Endothelial cell of umbilical vein (primary cell): ENCODE results near the gene RXYLT1. TPM values are rescaled to one million over a fixed set of nuclear protein-coding genes. Genes with fewer than 3 reads are reported as not detected.

ENCODE experiments used
- BruUV-seq: library from RNA; stranded (reverse); fragments of 400-500 nt; replicated peaks from 2 replicates; lab custom pipeline; 2021; lab: Mats Ljungman, UMichigan
- CTCF ChIA-PET: fragments of 300-600, 350-600 bp; sonication (Branson Sonifier 250); formaldehyde crosslinking; loops from one replicate; lab custom pipeline; 2021; ENCODE audit warnings: antibody characterized with exemption, inconsistent platforms; lab: Charles Lee
- POLR2A ChIA-PET: fragments of 300-600, 350-600 bp; sonication (Branson Sonifier 250); formaldehyde crosslinking; loops from one replicate; lab custom pipeline; 2021; ENCODE audit warnings: antibody characterized with exemption, inconsistent platforms; lab: Charles Lee
- DNase-seq: peaks from one replicate; pipeline ENCODE4 v3.0.0-alpha.2; 2011; ENCODE audit warnings: low read depth, low spot score
- FAIRE-seq: peaks from 2 replicates; lab custom pipeline; 2011; peaks lifted over from hg19 to GRCh38; lab: Jason Lieb, UNC
- H2AFZ ChIP-seq: 2 replicates; pipeline ENCODE4 v1.6.0; 2012; ENCODE audit warnings: low read depth, low read length, control low read depth, inconsistent platforms
- H3K27ac ChIP-seq: 2 replicates; pipeline ENCODE4 v1.5.1; 2011; ENCODE audit warnings: low read depth, mild to moderate bottlenecking, control low read depth, low read length, moderate library complexity; ENCODE audit not compliant: insufficient read depth
- H3K27me3 ChIP-seq, 2 experiments: 2 replicates each; pipeline versions ENCODE4 v1.6.0 to v1.6.1; 2011; ENCODE audit warnings: low read length in 2 of 2, mixed read lengths in 1 of 2; ENCODE audit not compliant: control insufficient read depth in 2 of 2, insufficient read depth in 2 of 2
- H3K36me3 ChIP-seq, 2 experiments: 2 replicates in 1 of 2; 3 replicates in 1 of 2; pipeline ENCODE4 v1.5.1; 2011; ENCODE audit warnings: low read length in 2 of 2, mild to moderate bottlenecking in 1 of 2, moderate library complexity in 1 of 2; ENCODE audit not compliant: control insufficient read depth in 2 of 2, insufficient read depth in 2 of 2; ENCODE audit errors: extremely low read depth in 1 of 2
- H3K4me1 ChIP-seq: 3 replicates; pipeline ENCODE4 v1.5.1; 2011; ENCODE audit warnings: mild to moderate bottlenecking, low read length; ENCODE audit not compliant: control insufficient read depth, insufficient read depth; ENCODE audit errors: extremely low read depth
- H3K4me2 ChIP-seq: 2 replicates; pipeline ENCODE4 v1.6.1; 2011; ENCODE audit warnings: low read length, control low read depth, mixed read lengths; ENCODE audit not compliant: insufficient read depth
- H3K4me3 ChIP-seq, 3 experiments: fragments of 200-600 bp in 1 of 3; sonication (generic), shearing (Covaris generic) in 1 of 3; replicated peaks in 1 of 3; 2 replicates each; pipeline ENCODE4 v1.5.1; 2011 to 2016; ENCODE audit warnings: control low read depth in 3 of 3, low read length in 3 of 3, mild to moderate bottlenecking in 2 of 3, inconsistent platforms in 1 of 3, low read depth in 1 of 3, moderate library complexity in 1 of 3; ENCODE audit not compliant: insufficient read depth in 1 of 3
- H3K79me2 ChIP-seq: 2 replicates; pipeline ENCODE4 v1.6.0; 2012; ENCODE audit warnings: low read length, inconsistent platforms; ENCODE audit not compliant: control insufficient read depth, insufficient read depth
- H3K9ac ChIP-seq: replicated peaks from 2 replicates; pipeline ENCODE3; 2011; ENCODE audit warnings: low read length, control low read depth; ENCODE audit not compliant: insufficient read depth; ENCODE audit errors: extremely low read depth
- H3K9me1 ChIP-seq: replicated peaks from 3 replicates; pipeline ENCODE4 v1.6.0; 2011; ENCODE audit warnings: mild to moderate bottlenecking, low read length; ENCODE audit not compliant: control insufficient read depth, insufficient read depth; ENCODE audit errors: extremely low read depth
- H3K9me3 ChIP-seq: replicated peaks from 2 replicates; pipeline ENCODE4 v1.5.1; 2012; ENCODE audit warnings: low read length, inconsistent platforms; ENCODE audit not compliant: control insufficient read depth, insufficient read depth
- H4K20me1 ChIP-seq: replicated peaks from 2 replicates; pipeline ENCODE3; 2011; ENCODE audit warnings: mild to moderate bottlenecking, low read length; ENCODE audit not compliant: control insufficient read depth, insufficient read depth; ENCODE audit errors: extremely low read depth
- CTCF ChIP-seq, 2 donors: IDR thresholded peaks; 1 replicate in 1 of 2; 2 replicates in 1 of 2; pipeline ENCODE4 v1.5.1; 2011; ENCODE audit warnings: low read length in 2 of 2, mild to moderate bottlenecking in 2 of 2, moderate library complexity in 2 of 2, control low read depth in 1 of 2, inconsistent platforms in 1 of 2, low read depth in 1 of 2; ENCODE audit not compliant: insufficient read depth in 1 of 2; ENCODE audit errors: extremely low read depth in 1 of 2
- EZH2 ChIP-seq: IDR thresholded peaks from 2 replicates; pipeline ENCODE4 v1.6.1; 2012; ENCODE audit warnings: borderline replicate concordance, low read depth, mild to moderate bottlenecking, moderate library complexity, low read length, inconsistent platforms; ENCODE audit not compliant: severe bottlenecking
- FOS ChIP-seq: IDR thresholded peaks from 2 replicates; pipeline ENCODE4 v1.6.1; 2011; ENCODE audit warnings: mild to moderate bottlenecking, low read length, moderate library complexity, borderline replicate concordance; ENCODE audit not compliant: insufficient read depth
- GATA2 ChIP-seq: IDR thresholded peaks from 2 replicates; pipeline ENCODE4 v1.7.0; 2011; ENCODE audit warnings: low read depth, mild to moderate bottlenecking, moderate library complexity, mixed read lengths, low read length; ENCODE audit not compliant: insufficient read length, insufficient read depth
- JUN ChIP-seq: IDR thresholded peaks from 2 replicates; pipeline ENCODE4 v1.6.1; 2011; ENCODE audit warnings: borderline replicate concordance, low read depth; ENCODE audit not compliant: insufficient read length, insufficient read depth
- MAX ChIP-seq: IDR thresholded peaks from 2 replicates; pipeline ENCODE4 v1.6.1; 2011; ENCODE audit not compliant: insufficient read depth, insufficient read length
- MYC ChIP-seq: IDR thresholded peaks from one replicate; pipeline ENCODE4 v1.6.1; 2011; ENCODE audit warnings: mild to moderate bottlenecking, low read depth, low read length
- POLR2A ChIP-seq: IDR thresholded peaks from 2 replicates; pipeline ENCODE4 v1.6.1; 2012; ENCODE audit warnings: low read depth, mild to moderate bottlenecking, control low read depth, low read length
- POLR2AphosphoS5 ChIP-seq: IDR thresholded peaks from 2 replicates; pipeline ENCODE4 v1.6.1; 2012; ENCODE audit warnings: low read depth, mild to moderate bottlenecking, control low read depth, low read length, moderate library complexity; ENCODE audit not compliant: insufficient read depth
- dilution Hi-C: fragments of 300-500 bp; cut with MboI; formaldehyde crosslinking; loops from one replicate; pipeline ENCODE4 v1.15.0; 2019; ENCODE audit warnings: low sequenced_read_pairs; ENCODE audit not compliant: extremely low pct_ligation_motif_present
- intact Hi-C: fragments of 100-400 bp; cut with micrococcal nuclease; formaldehyde crosslinking; loops from one replicate; pipeline ENCODE4 v1.10.0; 2022
- polyA plus RNA-seq, 4 experiments: library from polyadenylated mRNA; depleted of rRNA in 3 of 4; stranded (reverse) in 3 of 4; unstranded in 1 of 4; fragments of >200 nt; gene quantifications; 2 replicates each; pipeline versions ENCODE4 v1.2.1 to v1.2.3, GENCODE V29; 2011 to 2012; ENCODE audit warnings: missing spikeins in 1 of 4
- total RNA-seq: library from RNA; stranded (reverse); gene quantifications from 2 replicates; pipeline ENCODE4 v1.2.3, GENCODE V29; 2021

RXYLT1 gene
- total and polyA plus RNA-seq, 2 donors (not counting 3 experiments of a cell fraction or from before 2014, with no cell fraction given), result 8.1 to 13.1 TPM

DNA sequence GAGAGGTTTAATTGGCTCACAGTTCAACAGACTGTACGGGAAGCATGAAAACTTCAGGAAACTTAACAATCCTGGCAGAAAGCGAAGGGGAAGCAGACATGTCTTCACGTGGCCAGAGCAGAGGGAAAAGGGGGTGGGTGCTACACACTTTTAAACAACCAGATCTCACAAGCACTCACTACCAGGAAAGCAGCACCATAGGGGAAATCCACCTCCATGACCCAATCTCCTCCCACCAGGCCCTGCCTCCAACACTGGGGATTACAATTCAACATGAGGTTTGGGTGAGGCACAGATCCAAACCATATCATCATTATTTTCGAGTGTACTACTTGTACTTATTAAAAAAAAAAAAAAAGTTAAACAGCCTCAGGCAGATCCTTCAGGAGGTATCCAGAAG, 29.9 kb downstream of the RXYLT1 start:
- ChIA-PET POLR2A (no interaction called here), CTCF (interaction anchor here (2.1 kb wide), 1 partner anchor 13 kb away, joined by 5 read pairs; no protein-coding TSS in a partner anchor)
- H2AFZ ChIP-seq, result no peak overlapping the region
- intact Hi-C loops, result no loop called here
- peaks cover 1 to 3% of the 10 kb centered on the region in 2 experiments for H3K36me3 ChIP-seq
- H3K27me3 ChIP-seq, result no peaks in the 10 kb centered on the region
- H3K4me2 ChIP-seq, result no peak overlapping the region
- no peak overlapping the region for H3K27ac ChIP-seq
- H3K4me3 ChIP-seq, result no peak overlapping the region
- H3K9me1 ChIP-seq, result no peaks in the 10 kb centered on the region
- H3K4me1 ChIP-seq, result no peaks in the 10 kb centered on the region
- FAIRE-seq (no peak), DNase-seq (no peak)
- H3K79me2 ChIP-seq, result no peaks in the 10 kb centered on the region
- dilution Hi-C loops, result no loop called here
- no peak overlapping the region for H3K9ac ChIP-seq
- no peaks in the 10 kb centered on the region for H3K9me3 ChIP-seq
- no peak for TF ChIP-seq MYC
- TF ChIP-seq MAX, result no peak
- TF ChIP-seq POLR2A, result no peak
- no peak for TF ChIP-seq POLR2AphosphoS5
- TF ChIP-seq EZH2, result no peak
- no peak for TF ChIP-seq CTCF (IDR thresholded peaks at IDR 0.05; ENCODE audit: extremely low read depth in 1 of 2, insufficient read depth in 1 of 2, low read depth in 1 of 2, low read length in 2 of 2)
- no peak for TF ChIP-seq GATA2
- no peak for TF ChIP-seq JUN
- TF ChIP-seq FOS, result no peak
- no TSS peak for BruUV-seq
- no peaks in the 10 kb centered on the region for H4K20me1 ChIP-seq
